Measurements from ENCODE around the gene MAP2. TPM values are rescaled to one million over a fixed set of nuclear protein-coding genes. Genes with fewer than 3 reads are reported as not detected.

MAP2 gene
- total and polyA plus RNA-seq, 2 donors (not counting 1 experiment from before 2014, with no cell fraction given): 51.0 to 60.1 TPM

GRCh38 chr2:209469481-209469880, 45.6 kb downstream of the MAP2 start:
- Histone ChIP-seq H3K27me3 (ENCODE audit: control insufficient read depth, insufficient read depth, low read length) (no peaks in the 10 kb centered on the region), H3K27ac (ENCODE audit: insufficient read depth, low read length) (no peak overlapping the region), H3K4me2 (ENCODE audit: extremely low read depth, insufficient read depth, low read length) (no peak overlapping the region), H3K36me3 (ENCODE audit: control insufficient read depth, insufficient read depth, low read length) (no peaks in the 10 kb centered on the region), H3K9me3 (ENCODE audit: control insufficient read depth, insufficient read depth, low read depth, low read length) (no peaks in the 10 kb centered on the region), H3K4me3 (replicated peaks in 1 of 4; ENCODE audit: control extremely low read depth in 1 of 4, insufficient read depth in 1 of 4, low read depth in 3 of 4, low read length in 4 of 4) (no peak overlapping the region), H3K4me1 (ENCODE audit: control insufficient read depth, extremely low read depth, insufficient read depth, low read length) (peaks cover 9% of the 10 kb centered on the region), H2AFZ (ENCODE audit: low read length) (no peak overlapping the region), H3K9ac (ENCODE audit: insufficient read depth, low read length) (no peak overlapping the region), H3K79me2 (ENCODE audit: control insufficient read depth, insufficient read depth, low read length) (no peaks in the 10 kb centered on the region), H4K20me1 (ENCODE audit: control insufficient read depth, extremely low read depth, insufficient read depth, low read length) (no peaks in the 10 kb centered on the region)
- no peak for TF ChIP-seq CTCF (conservative IDR thresholded peaks at IDR 0.05 in 1 of 2, IDR thresholded peaks at IDR 0.05 in 1 of 2; ENCODE audit: low read depth in 1 of 2, low read length in 2 of 2)
- no peak for TF ChIP-seq EZH2 (IDR thresholded peaks at IDR 0.05; ENCODE audit: low read length, missing control alignments)
- DNase-seq (ENCODE audit: low read depth in 2 of 2): no peak

- DNase-seq (ENCODE audit: low read depth in 2 of 2): no peak
- H3K79me2 ChIP-seq (ENCODE audit: control insufficient read depth, insufficient read depth, low read length): no peaks in the 10 kb centered on the region
- no peaks in the 10 kb centered on the region for H3K9me3 ChIP-seq (ENCODE audit: control insufficient read depth, insufficient read depth, low read depth, low read length)
- H3K36me3 ChIP-seq (ENCODE audit: control insufficient read depth, insufficient read depth, low read length): no peaks in the 10 kb centered on the region
- H2AFZ ChIP-seq (ENCODE audit: low read length): no peak overlapping the region
- H3K27me3 ChIP-seq (ENCODE audit: control insufficient read depth, insufficient read depth, low read length): no peaks in the 10 kb centered on the region
- no peak overlapping the region for H3K27ac ChIP-seq (ENCODE audit: insufficient read depth, low read length)
- no peak for TF ChIP-seq EZH2 (IDR thresholded peaks at IDR 0.05; ENCODE audit: low read length, missing control alignments)
- no peak for TF ChIP-seq CTCF (conservative IDR thresholded peaks at IDR 0.05 in 1 of 2, IDR thresholded peaks at IDR 0.05 in 1 of 2; ENCODE audit: low read depth in 1 of 2, low read length in 2 of 2)
- no peaks in the 10 kb centered on the region for H4K20me1 ChIP-seq (ENCODE audit: control insufficient read depth, extremely low read depth, insufficient read depth, low read length)
- peaks cover 9% of the 10 kb centered on the region for H3K4me1 ChIP-seq (ENCODE audit: control insufficient read depth, extremely low read depth, insufficient read depth, low read length)
- H3K9ac ChIP-seq (ENCODE audit: insufficient read depth, low read length): no peak overlapping the region
- H3K4me3 ChIP-seq (replicated peaks in 1 of 4; ENCODE audit: control extremely low read depth in 1 of 4, insufficient read depth in 1 of 4, low read depth in 3 of 4, low read length in 4 of 4): no peak overlapping the region
- H3K4me2 ChIP-seq (ENCODE audit: extremely low read depth, insufficient read depth, low read length): no peak overlapping the region
These were observed 46.6 kb downstream of the MAP2 start for GRCh38 chr2:209470466-209470865.

- Histone ChIP-seq H3K4me1 (ENCODE audit: control insufficient read depth, extremely low read depth, insufficient read depth, low read length) (peaks cover 9% of the 10 kb centered on the region), H3K27ac (ENCODE audit: insufficient read depth, low read length) (no peak overlapping the region), H3K4me3 (replicated peaks in 1 of 4; ENCODE audit: control extremely low read depth in 1 of 4, insufficient read depth in 1 of 4, low read depth in 3 of 4, low read length in 4 of 4) (no peak overlapping the region), H3K9ac (ENCODE audit: insufficient read depth, low read length) (no peak overlapping the region), H3K36me3 (ENCODE audit: control insufficient read depth, insufficient read depth, low read length) (no peaks in the 10 kb centered on the region), H3K9me3 (ENCODE audit: control insufficient read depth, insufficient read depth, low read depth, low read length) (no peaks in the 10 kb centered on the region), H3K79me2 (ENCODE audit: control insufficient read depth, insufficient read depth, low read length) (no peaks in the 10 kb centered on the region), H3K4me2 (ENCODE audit: extremely low read depth, insufficient read depth, low read length) (no peak overlapping the region), H3K27me3 (ENCODE audit: control insufficient read depth, insufficient read depth, low read length) (no peaks in the 10 kb centered on the region), H4K20me1 (ENCODE audit: control insufficient read depth, extremely low read depth, insufficient read depth, low read length) (no peaks in the 10 kb centered on the region), H2AFZ (ENCODE audit: low read length) (no peak overlapping the region)
- no peak for TF ChIP-seq EZH2 (IDR thresholded peaks at IDR 0.05; ENCODE audit: low read length, missing control alignments)
- no peak for TF ChIP-seq CTCF (conservative IDR thresholded peaks at IDR 0.05 in 1 of 2, IDR thresholded peaks at IDR 0.05 in 1 of 2; ENCODE audit: low read depth in 1 of 2, low read length in 2 of 2)
- peak; percentile 21 to 71 for DNase-seq (ENCODE audit: low read depth in 2 of 2)
These were observed 47.2 kb downstream of the MAP2 start for GRCh38 chr2:209471037-209471436.
